ENCODE results near the gene CNOT6.

DNA sequence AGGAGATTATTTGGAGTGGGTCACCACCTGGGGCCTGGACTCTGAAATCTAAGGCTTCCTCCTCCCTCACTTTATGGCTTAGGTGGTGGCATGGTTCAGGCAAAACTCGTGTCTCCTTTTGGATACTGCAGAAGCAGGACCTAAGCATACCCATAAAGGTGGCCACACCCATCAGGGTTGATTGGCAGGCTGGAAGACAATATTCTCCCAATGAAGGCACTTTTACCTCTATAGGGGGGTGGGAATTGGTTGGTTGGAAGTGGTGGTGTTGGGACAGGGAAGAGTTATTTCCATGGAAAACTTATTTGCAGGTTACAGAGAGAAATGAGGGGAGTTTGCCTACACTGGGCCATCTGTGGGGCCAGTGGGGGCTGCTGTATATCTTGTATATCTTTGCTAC, 39.7 kb downstream of the CNOT6 start:
- TF ChIP-seq CTCF (conservative IDR thresholded peaks at IDR 0.05; ENCODE audit: low read depth, low read length), result no peak
- no peak for TF ChIP-seq EZH2 (IDR thresholded peaks at IDR 0.05; ENCODE audit: low read length, unreplicated experiment)

All from PC-3 (cell line).